Frontal cortex (tissue), 4 donors: ENCODE data around the gene GTF2IRD1. TPM values are rescaled to one million over a fixed set of nuclear protein-coding genes. Genes with fewer than 3 reads are reported as not detected.
"Not testable (repeated sequence)": the region's sequence is repeated elsewhere in the genome, so short reads cannot be mapped to it uniquely, and the experiment has no call there.

Experiments used
- DNase-seq, 2 donors: peaks; one replicate each; pipeline ENCODE4 v3.0.0; 2012; ENCODE audit warnings: low spot score in 2 of 2
- FAIRE-seq: peaks from 2 replicates; lab custom pipeline; 2012; peaks lifted over from hg19 to GRCh38; lab: Jason Lieb, UNC
- total RNA-seq: library from RNA; depleted of rRNA; stranded (reverse); fragments of >200 nt; gene quantifications from one replicate; pipeline ENCODE4 v1.2.3, GENCODE V29; 2014
- donor health status: control.
- donor health status: control.
- donor health status: control.

GTF2IRD1 gene
- total RNA-seq, 1 donor from 2014 or later = 19.2 TPM

GRCh38 chr7:74429153-74429747, 24.5 kb upstream of the GTF2IRD1 start:
- DNase-seq (no peak), FAIRE-seq (no peak)

- FAIRE-seq, DNase-seq: not testable (repeated sequence)
Measured at GRCh38 chr7:74430409-74430808, 23.3 kb upstream of the GTF2IRD1 start.

GRCh38 chr7:74430961-74431466, 22.7 kb upstream of the GTF2IRD1 start:
- no peak for FAIRE-seq
- DNase-seq = no peak

- not testable (repeated sequence) for FAIRE-seq, DNase-seq
Measured at GRCh38 chr7:74437291-74437571, 16.5 kb upstream of the GTF2IRD1 start.

- DNase-seq (no peak), FAIRE-seq (no peak)
Measured at GRCh38 chr7:74438327-74438726, 15.4 kb upstream of the GTF2IRD1 start.

- no peak for DNase-seq
- FAIRE-seq = no peak
Measured at GRCh38 chr7:74439541-74439940, 14.2 kb upstream of the GTF2IRD1 start.

GRCh38 chr7:74440143-74440542, 13.6 kb upstream of the GTF2IRD1 start:
- not testable (repeated sequence) for DNase-seq

GRCh38 chr7:74441801-74442200, 11.9 kb upstream of the GTF2IRD1 start:
- no peak for DNase-seq
- FAIRE-seq = no peak

More at GRCh38 chr7:74440143-74440542, 13.6 kb upstream of the GTF2IRD1 start:
- not testable (repeated sequence) for FAIRE-seq

GRCh38 chr7:74443543-74444247, 10.0 kb upstream of the GTF2IRD1 start:
- FAIRE-seq (no peak), DNase-seq (no peak)

- DNase-seq = no peak
Measured at GRCh38 chr7:74449144-74449543, 4.6 kb upstream of the GTF2IRD1 start.

GRCh38 chr7:74449809-74450397, 3.8 kb upstream of the GTF2IRD1 start:
- FAIRE-seq (no peak), DNase-seq (peak; percentile 63 to 68)

More at GRCh38 chr7:74449144-74449543, 4.6 kb upstream of the GTF2IRD1 start:
- FAIRE-seq = no peak

- no peak for FAIRE-seq
- no peak for DNase-seq
Measured at GRCh38 chr7:74452748-74453321, 871 bp upstream of the GTF2IRD1 start.

GRCh38 chr7:74454021-74454924, 567 bp downstream of the GTF2IRD1 start:
- DNase-seq (peak in 1 of 2 donors; percentile 65), FAIRE-seq (no peak)

- DNase-seq (no peak), FAIRE-seq (no peak)
Measured at GRCh38 chr7:74454925-74455288, 1.2 kb downstream of the GTF2IRD1 start.

GRCh38 chr7:74455291-74455804, 1.6 kb downstream of the GTF2IRD1 start:
- no peak for DNase-seq
- FAIRE-seq = no peak

GRCh38 chr7:74455928-74456327, 2.2 kb downstream of the GTF2IRD1 start:
- FAIRE-seq (no peak), DNase-seq (no peak)

- no peak for DNase-seq
- FAIRE-seq = no peak
Measured at GRCh38 chr7:74457007-74457406, 3.3 kb downstream of the GTF2IRD1 start.

- no peak for FAIRE-seq
- no peak for DNase-seq
Measured at GRCh38 chr7:74461970-74462706, 8.4 kb downstream of the GTF2IRD1 start.

GRCh38 chr7:74462707-74463100, 9.0 kb downstream of the GTF2IRD1 start:
- FAIRE-seq (no peak), DNase-seq (no peak)
